Measurements from ENCODE around the gene HELZ2. TPM values are rescaled to one million over a fixed set of nuclear protein-coding genes. Genes with fewer than 3 reads are reported as not detected.

Gene HELZ2
- total RNA-seq, 4 donors from 2014 or later: 26.9 to 35.4 (median 28.6) TPM

DNA sequence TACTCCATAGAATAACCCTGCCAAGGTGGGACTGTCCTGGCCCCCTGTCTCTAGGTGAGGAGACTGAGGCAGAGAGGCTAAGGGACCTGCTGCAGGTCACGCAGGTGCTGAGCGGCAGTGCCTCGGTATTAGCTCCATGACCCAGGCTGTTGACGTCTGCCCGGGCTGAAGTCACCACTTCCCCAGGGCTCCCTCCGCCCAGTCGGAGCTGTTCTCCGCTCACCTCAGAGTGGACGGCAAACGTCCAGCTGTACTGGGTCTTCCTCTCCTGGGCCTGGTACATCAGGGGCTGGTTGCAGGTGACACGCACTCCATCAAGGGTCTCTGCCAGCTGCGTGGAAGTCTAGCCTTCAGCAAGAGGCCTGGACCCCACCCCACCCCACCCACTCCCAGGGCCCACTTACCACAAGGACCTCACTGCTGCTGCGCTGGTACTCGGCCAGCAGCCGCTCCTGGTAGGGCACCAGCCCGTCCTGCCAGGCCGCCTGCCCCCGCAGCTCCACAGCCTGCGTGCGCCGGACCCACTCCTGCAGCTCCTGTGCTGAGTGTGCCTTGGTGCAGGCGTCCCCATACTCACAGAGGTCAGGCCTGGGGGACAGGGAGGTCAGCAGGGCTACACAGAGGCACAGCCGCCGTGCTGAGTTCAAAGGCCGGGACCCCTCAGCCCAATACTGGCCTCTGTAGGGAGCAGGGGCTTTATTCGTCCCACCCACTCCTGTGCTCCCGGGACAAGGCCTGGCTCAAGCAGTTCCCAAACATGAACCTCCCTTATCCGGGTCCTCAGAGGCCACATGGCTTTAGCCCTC lies 3.6 kb downstream of the HELZ2 start:
- 95% methylated on average over 24 to 27 of the region's 28 CpGs for WGBS, 2 donors
- DNase-seq (ENCODE audit: low spot score in 2 of 2): no peak
- TF ChIP-seq, protein P1, sequence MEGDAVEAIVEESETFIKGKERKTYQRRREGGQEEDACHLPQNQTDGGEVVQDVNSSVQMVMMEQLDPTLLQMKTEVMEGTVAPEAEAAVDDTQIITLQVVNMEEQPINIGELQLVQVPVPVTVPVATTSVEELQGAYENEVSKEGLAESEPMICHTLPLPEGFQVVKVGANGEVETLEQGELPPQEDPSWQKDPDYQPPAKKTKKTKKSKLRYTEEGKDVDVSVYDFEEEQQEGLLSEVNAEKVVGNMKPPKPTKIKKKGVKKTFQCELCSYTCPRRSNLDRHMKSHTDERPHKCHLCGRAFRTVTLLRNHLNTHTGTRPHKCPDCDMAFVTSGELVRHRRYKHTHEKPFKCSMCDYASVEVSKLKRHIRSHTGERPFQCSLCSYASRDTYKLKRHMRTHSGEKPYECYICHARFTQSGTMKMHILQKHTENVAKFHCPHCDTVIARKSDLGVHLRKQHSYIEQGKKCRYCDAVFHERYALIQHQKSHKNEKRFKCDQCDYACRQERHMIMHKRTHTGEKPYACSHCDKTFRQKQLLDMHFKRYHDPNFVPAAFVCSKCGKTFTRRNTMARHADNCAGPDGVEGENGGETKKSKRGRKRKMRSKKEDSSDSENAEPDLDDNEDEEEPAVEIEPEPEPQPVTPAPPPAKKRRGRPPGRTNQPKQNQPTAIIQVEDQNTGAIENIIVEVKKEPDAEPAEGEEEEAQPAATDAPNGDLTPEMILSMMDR (IDR thresholded peaks at IDR 0.05): no peak
- no peak for TF ChIP-seq POLR2A (IDR thresholded peaks at IDR 0.05)
- no peak overlapping the region for H3K4me3 ChIP-seq (ENCODE audit: low read depth, poor library complexity, severe bottlenecking)
- intact Hi-C loops (cut with DNase I; ENCODE audit: low total_unique reads): no loop called here

DNA sequence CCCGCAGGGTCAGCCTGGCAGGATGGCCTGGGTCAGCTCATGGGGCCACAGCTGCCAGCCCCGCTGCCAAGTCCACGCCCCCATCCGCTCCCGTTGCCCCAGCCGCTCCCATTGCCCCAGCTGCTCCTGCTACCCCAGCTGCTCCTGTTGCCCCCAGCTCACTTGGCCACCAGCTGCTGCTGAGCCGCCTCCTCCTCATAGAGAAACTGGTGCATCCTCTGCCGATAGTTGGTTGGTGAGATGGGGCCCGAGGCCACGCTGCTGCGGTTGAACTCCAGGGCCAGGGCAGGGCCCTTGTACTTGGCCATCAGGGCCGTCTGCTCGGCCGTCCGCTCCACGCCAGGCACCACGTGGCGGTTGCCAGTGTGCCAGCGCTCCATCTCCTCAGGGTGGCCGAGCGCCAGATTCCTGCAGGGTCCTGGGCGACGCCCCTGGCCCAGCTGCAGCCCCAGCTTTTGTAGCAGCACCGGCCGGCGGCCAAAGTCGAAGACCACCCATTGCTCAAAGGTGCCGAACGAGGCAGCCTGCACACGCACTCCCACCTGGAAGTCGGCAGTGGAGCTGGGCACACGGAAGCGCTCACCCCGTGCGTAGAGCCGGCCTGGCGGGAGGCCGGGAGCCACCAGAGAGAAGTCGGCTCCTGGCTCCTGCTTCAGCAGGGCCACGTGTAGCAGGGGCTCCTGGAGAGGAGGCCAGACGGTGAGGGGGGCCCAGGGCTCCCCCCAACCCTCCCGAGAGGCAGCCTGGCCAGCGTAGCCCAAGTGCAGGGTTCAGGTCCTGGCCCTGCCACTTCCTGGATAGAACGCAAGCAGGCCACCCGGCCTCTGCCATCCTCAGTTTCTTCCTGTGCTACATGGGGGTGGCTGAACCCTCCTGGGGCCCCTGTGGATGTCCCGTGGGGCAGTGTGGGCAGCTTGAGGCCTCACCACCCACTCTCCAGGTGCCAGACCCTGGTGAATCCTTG lies 4.8 kb downstream of the HELZ2 start:
- DNase-seq (ENCODE audit: low spot score in 2 of 2): no peak
- intact Hi-C loops (cut with DNase I; ENCODE audit: low total_unique reads): no loop called here
- H3K4me3 ChIP-seq (ENCODE audit: low read depth, poor library complexity, severe bottlenecking): no peak overlapping the region
- WGBS, 2 donors: 67 to 86% methylated on average over 9 to 33 of the region's 46 CpGs
- TF ChIP-seq POLR2A (IDR thresholded peaks at IDR 0.05): no peak
- TF ChIP-seq, protein P1 (IDR thresholded peaks at IDR 0.05): no peak

DNA sequence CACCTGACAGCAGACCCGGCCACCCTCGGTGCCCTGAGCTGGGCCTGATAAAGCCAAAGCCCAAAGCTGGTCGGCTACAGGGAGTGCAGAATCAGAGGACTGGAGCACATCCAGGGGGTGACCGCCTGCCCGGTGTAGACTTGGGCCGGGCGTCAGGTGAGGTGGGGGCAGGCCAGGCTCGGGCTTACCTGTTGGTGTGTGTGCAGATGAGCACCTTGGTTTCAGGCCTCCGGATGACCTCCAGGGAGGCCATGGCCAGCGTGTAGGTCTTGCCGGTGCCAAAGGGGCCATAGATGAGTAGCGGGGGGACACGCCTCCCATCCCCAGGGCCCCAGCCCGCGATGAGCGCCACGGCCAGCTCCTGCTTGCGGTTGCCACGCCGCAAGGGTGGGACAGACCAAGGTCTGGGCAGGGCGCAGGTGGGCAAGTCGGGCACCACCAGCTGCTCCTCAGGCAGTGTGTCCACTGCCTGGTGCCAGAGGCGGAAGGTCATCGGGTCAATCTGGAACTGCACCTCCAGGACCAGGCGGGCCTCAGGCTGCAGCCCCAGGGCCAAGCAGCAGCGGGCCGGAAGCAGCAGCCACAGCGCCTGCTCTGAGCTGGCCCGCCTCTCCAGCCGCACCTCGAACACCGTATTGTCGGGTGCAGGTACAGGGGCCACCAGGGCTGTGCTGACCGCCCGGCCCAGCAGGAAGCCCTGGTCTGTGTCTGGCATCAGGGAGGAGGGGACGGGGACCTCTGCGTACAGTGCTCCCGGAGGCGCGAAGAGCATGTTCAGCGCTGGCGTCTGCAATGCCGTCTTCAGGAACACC lies 5.7 kb downstream of the HELZ2 start:
- H3K4me3 ChIP-seq (ENCODE audit: low read depth, poor library complexity, severe bottlenecking): no peak overlapping the region
- TF ChIP-seq POLR2A (IDR thresholded peaks at IDR 0.05): no peak
- TF ChIP-seq, protein P1 (IDR thresholded peaks at IDR 0.05): no peak
- DNase-seq (ENCODE audit: low spot score in 2 of 2): no peak
- WGBS, 2 donors: 82 to 85% methylated on average over 23 to 33 of the region's 43 CpGs
- intact Hi-C loops (cut with DNase I; ENCODE audit: low total_unique reads): no loop called here

DNA sequence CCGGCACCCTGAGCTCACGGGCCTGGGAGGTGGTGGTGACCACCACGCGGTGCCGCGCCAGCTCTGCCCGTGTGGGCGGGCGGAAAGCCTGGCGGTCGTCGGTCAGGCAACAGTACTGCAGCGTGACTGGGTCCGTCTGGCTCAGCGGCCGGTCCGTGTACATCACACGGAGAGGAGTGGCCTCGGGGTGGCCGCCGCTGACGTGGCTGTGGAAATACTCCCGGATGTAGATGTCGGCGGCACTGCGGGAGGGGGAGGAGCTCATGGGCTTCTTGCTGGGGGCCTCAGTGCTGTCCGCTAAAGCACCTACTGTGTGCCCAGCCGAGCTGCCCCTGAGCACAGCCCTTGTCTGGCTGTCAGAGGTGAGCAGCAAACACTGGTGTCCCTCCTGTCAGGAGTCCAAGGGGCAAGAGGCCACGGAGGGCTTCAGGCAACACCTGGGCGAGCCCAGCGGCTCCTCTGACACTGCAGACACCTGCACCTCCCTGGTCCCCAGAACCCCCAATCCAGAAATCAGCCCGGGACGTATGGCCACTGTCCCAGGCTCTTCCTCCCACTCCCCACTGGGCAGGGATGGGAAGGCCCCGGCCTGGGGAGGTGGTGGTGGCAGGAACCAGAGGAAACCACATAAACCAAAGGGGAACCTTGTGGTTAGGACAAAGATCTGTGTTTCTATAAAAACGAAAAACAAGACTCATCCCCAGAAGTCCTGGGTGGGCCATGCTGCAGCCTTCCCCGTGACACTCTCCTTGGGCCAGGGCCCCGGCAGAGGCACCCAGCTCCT lies 6.5 kb downstream of the HELZ2 start:
- DNase-seq (ENCODE audit: low spot score in 2 of 2): no peak
- TF ChIP-seq, protein P1 (IDR thresholded peaks at IDR 0.05): no peak
- TF ChIP-seq POLR2A (IDR thresholded peaks at IDR 0.05): no peak
- 73 to 85% methylated on average over 21 to 35 of the region's 37 CpGs for WGBS, 2 donors
- H3K4me3 ChIP-seq (ENCODE audit: low read depth, poor library complexity, severe bottlenecking): no peak overlapping the region
- intact Hi-C loops (cut with DNase I; ENCODE audit: low total_unique reads): no loop called here

DNA sequence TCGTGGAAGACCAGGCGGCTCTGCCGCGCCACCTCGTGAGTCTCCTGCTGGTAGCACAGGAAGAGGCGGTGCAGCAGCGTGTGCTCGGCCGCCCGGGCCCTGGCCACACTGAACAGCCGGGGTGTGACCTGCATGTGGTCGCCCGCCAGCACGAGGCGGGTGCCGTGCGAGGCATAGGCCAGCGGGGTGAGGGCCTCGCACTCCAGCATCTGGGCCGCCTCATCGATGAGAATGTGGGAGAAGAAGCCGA lies 7.0 kb downstream of the HELZ2 start:
- intact Hi-C loops (cut with DNase I; ENCODE audit: low total_unique reads): no loop called here
- no peak overlapping the region for H3K4me3 ChIP-seq (ENCODE audit: low read depth, poor library complexity, severe bottlenecking)
- WGBS, 2 donors: 90 to 91% methylated on average over 15 to 22 of the region's 22 CpGs
- TF ChIP-seq, protein P1 (IDR thresholded peaks at IDR 0.05): no peak
- TF ChIP-seq POLR2A (IDR thresholded peaks at IDR 0.05): no peak
- no peak for DNase-seq (ENCODE audit: low spot score in 2 of 2)
